HL-60 (cell line): Measurements from ENCODE around the gene ZNF862.

Source experiments
- CTCF ChIP-seq: IDR thresholded peaks from one replicate; pipeline ENCODE4 v1.5.1; 2011; ENCODE audit warnings: low read length, control low read depth, inconsistent platforms; ENCODE audit not compliant: insufficient read depth
- GABPA ChIP-seq: IDR thresholded peaks from 2 replicates; pipeline ENCODE4 v1.6.1; 2012; ENCODE audit warnings: low read depth
- POLR2AphosphoS5 ChIP-seq: IDR thresholded peaks from 2 replicates; pipeline ENCODE4 v1.6.1; 2012; ENCODE audit warnings: low read depth
- REST ChIP-seq: IDR thresholded peaks from 2 replicates; pipeline ENCODE4 v1.6.1; 2012; ENCODE audit warnings: low read depth; ENCODE audit not compliant: insufficient replicate concordance

DNA sequence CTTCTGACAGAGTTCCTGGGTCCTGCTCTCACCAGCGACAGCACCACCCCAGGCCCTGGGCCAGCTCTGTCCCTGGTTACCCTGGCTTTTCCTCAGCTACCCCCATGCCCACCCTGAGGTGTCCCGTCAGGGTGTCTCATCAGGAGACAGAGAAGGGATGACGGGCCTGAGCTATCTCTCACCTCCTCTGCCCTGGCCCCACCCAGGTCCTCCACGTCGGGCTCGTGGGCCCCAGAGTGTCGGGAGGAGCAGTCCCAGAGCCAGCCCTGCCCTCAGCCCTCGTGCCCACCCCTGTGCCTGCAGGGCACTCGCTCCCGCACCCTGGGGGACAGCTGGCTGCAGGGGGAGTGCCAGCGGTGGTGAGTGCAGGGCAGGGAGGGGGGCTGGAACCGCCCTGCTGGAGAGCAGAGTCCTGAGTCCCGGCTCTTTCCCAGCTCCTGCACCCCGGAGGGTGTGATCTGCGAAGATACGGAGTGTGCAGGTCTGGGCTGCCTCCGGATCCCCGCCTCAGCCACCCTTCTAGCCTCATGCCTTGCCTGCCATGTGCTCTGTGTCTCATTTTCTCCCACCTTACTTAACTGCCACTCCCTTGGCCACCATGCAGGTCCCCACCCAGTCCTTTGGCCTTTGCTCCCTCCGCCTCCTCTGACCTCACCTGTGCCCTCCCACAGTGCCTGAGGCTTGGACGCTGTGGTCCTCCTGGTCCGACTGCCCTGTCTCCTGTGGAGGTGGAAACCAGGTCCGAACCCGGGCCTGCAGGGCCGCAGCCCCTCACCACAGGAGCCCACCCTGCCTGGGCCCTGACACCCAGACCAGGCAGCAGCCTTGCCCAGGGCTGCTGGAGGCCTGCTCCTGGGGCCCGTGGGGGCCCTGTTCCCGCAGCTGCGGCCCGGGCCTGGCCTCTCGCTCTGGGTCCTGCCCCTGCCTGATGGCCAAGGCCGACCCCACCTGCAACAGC, 16.7 kb upstream of the ZNF862 start:
- TF ChIP-seq GABPA = no peak
- no peak for TF ChIP-seq CTCF
- TF ChIP-seq REST = no peak
- no peak for TF ChIP-seq POLR2AphosphoS5
